Measurements from ENCODE around the gene LRRC36. TPM values are rescaled to one million over a fixed set of nuclear protein-coding genes. Genes with fewer than 3 reads are reported as not detected.
A peak's percentile ranks its signal among the peaks of the same experiment; 100 is the strongest.

Gene LRRC36
- total and polyA plus RNA-seq, 2 of the 13 experiments (the other 11 are each of a cell fraction or from before 2014, with no cell fraction given) = 0.12 to 0.15 TPM

DNA sequence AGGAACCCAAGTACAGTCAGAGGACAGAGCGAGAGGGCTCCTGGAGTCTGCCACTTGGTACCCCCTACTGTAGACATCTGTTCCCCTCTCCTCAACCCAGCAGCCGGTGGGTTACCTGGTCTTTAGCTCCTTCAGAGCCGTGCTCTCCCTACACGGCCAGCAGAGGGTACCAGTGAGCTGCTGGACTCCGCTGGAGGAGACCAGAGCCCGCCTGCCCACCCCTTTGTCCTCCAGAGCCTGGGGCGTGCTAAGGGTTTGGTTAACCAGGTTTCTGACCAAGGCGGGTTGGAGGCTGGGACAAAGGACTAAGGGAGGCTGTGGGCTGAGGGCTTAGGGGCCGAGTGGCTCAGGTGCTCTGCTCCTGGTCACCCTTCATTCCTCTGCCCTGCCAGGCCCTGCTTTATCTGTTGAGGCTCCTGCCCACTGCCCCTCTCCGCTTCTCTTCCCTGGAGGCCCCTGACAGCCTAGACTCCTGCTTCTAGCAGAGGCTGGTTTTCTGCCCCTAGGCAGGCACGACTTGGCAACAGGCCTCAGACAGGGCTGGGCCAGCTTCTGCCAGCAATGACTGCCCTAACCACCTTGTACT is 101.6 kb downstream of the LRRC36 start (continued):
- TF ChIP-seq CENPX (CRISPR knock-in tag; IDR thresholded peaks at IDR 0.05) (no peak), MATR3 (CRISPR knock-in tag; IDR thresholded peaks at IDR 0.05) (no peak), IRX3 (CRISPR knock-in tag; IDR thresholded peaks at IDR 0.05; ENCODE audit: borderline replicate concordance, low read depth) (no peak), NFAT5 (CRISPR knock-in tag; IDR thresholded peaks at IDR 0.05) (no peak), MED1 (CRISPR knock-in tag; IDR thresholded peaks at IDR 0.05) (peak; percentile 29; the same call in 1 of the 2 replicates), FOXO1 (CRISPR knock-in tag; IDR thresholded peaks at IDR 0.05) (no peak), JUN (CRISPR knock-in tag; IDR thresholded peaks at IDR 0.05) (no peak), MEF2D (CRISPR knock-in tag; IDR thresholded peaks at IDR 0.05) (0 out of 2 replicates have a peak, but pooled peaks have one; percentile 59), KAT2B (IDR thresholded peaks at IDR 0.05; ENCODE audit: borderline replicate concordance, low read depth, low read length) (no peak), ZIK1 (CRISPR knock-in tag; IDR thresholded peaks at IDR 0.05; ENCODE audit: borderline replicate concordance, low read depth) (no peak), YEATS2 (CRISPR knock-in tag; IDR thresholded peaks at IDR 0.05; ENCODE audit: borderline replicate concordance) (peak; percentile 65; the same call in 1 of the 2 replicates), ZBTB49 (CRISPR knock-in tag; IDR thresholded peaks at IDR 0.05; ENCODE audit: borderline replicate concordance) (no peak), HINFP (CRISPR knock-in tag; IDR thresholded peaks at IDR 0.05; ENCODE audit: low read depth) (no peak), ARNT (IDR thresholded peaks at IDR 0.05) (no peak), MZF1 (CRISPR knock-in tag; IDR thresholded peaks at IDR 0.05; ENCODE audit: borderline replicate concordance) (no peak), CBX5 (CRISPR knock-in tag; IDR thresholded peaks at IDR 0.05; ENCODE audit: borderline replicate concordance) (no peak), THAP7 (CRISPR knock-in tag; IDR thresholded peaks at IDR 0.05) (no peak)
- TF ChIP-seq, protein P1, sequence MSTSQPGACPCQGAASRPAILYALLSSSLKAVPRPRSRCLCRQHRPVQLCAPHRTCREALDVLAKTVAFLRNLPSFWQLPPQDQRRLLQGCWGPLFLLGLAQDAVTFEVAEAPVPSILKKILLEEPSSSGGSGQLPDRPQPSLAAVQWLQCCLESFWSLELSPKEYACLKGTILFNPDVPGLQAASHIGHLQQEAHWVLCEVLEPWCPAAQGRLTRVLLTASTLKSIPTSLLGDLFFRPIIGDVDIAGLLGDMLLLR (CRISPR knock-in tag; IDR thresholded peaks at IDR 0.05) = 0 out of 2 replicates have a peak, but pooled peaks have one; percentile 46
